Measurements from ENCODE around the gene KRT28.

DNA sequence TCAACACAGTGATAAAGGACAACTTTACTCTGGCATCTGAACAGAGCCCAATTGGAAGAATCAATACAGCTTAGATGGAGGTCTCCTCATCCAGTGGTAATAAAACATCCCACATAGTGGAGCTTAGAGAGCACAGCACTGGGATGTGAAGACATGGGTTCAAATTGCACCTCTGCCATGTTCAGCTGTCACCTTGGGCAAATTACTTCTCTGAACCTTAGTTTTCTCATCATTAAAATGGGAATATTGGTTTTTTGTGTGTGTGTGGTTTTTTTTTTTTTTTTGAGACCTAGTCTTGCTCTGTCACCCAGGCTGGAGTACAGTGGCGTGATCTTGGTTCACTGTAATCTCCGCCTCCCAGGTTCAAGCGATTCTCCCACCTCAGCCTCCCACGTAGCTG, 36.3 kb upstream of the KRT28 start:
- TF ChIP-seq POLR2A (IDR thresholded peaks at IDR 0.05) (no peak), EP300 (IDR thresholded peaks at IDR 0.05) (no peak), POLR2AphosphoS5 (IDR thresholded peaks at IDR 0.05) (no peak)
- TF ChIP-seq, protein P1, sequence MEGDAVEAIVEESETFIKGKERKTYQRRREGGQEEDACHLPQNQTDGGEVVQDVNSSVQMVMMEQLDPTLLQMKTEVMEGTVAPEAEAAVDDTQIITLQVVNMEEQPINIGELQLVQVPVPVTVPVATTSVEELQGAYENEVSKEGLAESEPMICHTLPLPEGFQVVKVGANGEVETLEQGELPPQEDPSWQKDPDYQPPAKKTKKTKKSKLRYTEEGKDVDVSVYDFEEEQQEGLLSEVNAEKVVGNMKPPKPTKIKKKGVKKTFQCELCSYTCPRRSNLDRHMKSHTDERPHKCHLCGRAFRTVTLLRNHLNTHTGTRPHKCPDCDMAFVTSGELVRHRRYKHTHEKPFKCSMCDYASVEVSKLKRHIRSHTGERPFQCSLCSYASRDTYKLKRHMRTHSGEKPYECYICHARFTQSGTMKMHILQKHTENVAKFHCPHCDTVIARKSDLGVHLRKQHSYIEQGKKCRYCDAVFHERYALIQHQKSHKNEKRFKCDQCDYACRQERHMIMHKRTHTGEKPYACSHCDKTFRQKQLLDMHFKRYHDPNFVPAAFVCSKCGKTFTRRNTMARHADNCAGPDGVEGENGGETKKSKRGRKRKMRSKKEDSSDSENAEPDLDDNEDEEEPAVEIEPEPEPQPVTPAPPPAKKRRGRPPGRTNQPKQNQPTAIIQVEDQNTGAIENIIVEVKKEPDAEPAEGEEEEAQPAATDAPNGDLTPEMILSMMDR (IDR thresholded peaks at IDR 0.05), result no peak
